ENCODE measurements around the gene FOXO3.
A peak's percentile ranks its signal among the peaks of the same experiment; 100 is the strongest.

The FOXO3 gene

DNA sequence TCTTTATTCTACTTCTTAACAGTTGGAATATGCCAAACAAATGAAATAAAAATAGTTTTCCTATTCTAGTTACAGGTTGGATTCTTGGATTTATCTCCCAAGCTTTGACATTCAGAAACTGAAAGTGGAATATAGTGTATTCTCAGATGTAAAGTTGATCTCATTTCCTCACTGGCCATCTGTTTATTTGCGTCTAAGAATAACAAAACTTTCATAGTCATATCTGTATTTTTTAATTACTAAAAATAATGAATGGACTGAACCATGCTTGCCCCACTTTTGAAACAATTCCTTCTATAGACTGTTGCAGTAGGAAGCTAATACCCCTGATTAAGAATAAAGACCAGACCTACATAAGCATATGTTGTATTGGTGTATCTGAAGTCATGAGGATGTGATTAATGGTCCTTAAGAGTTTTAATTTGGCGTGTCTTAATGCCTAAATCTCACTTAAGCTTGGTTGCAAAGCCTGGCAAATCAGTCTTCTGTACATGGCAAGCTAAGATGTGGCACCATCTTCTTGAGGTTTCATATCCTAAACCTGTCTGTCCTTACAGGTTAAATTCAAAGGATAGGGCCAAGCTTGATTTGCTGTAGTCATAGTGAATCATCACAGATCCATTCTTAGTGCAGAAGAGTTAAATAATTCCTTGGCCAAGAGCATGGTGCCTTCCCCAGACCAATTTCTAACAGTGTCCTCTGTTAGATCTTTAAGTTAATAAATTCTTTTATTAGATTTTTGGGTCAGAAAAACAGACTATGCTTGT, 58.9 kb downstream of the FOXO3 start:
- H3K27ac ChIP-seq: no peak overlapping the region

DNA sequence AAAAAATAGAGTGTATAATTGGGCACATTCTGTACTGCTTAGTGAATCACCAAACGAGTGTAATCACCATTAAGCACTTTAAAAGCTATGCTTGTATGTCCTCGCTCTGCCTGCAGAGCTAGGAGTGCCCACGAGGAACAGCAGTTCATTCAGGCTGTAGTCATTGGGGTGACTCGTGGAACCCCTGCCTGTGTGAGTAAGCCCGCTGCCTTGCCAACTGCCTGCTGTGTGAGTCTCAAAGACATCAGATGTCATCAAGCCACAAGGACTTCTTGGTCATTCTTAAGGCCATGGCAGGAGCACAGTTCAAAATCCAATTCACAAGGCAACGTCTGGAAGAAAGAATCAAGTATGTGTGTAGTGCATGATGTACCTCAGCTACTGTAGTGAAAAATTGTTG, 60.4 kb downstream of the FOXO3 start:
- H3K27ac ChIP-seq: peak overlapping the region in 2 of 21 experiments; percentile 48 to 52
- no peak overlapping the region for H3K4me3 ChIP-seq

More for the DNA sequence above, 58.9 kb downstream of the FOXO3 start:
- no peak overlapping the region for H3K4me3 ChIP-seq

DNA sequence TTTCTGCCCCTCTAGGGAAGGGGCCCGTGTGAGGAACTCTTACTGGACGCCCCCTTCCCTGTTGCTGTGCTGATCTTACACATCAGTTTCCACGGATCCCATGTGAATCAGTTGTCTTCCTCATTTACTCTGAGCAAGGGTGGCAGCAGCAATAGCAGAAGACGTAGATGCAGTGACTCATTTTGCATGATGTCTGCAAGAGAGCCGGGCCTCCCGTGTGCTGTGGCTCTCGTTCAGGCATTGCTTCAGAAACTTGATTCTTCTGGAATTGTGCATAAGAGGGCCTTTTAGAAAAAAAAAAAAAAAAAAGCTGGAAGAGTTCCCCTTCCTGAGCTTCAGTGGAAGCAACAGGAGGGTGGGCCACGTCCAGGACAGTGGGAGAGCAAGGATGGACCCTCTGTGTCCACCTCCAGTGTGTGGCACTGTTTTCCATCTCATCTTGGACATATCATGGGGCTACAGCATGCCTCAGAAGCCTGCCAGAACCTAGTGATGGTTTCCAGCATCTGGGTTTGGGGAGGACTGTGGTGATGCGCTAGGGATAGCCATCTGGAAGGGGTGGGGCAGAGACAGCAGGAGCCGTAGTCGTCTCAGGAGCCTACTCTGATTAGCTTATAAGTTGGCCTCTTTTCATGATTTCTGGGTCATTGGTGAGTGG, 62.1 kb downstream of the FOXO3 start:
- H3K4me3 ChIP-seq: no peak overlapping the region
- peak overlapping the region in 17 of 21 experiments; percentile 19 to 79 (median 52) for H3K27ac ChIP-seq

DNA sequence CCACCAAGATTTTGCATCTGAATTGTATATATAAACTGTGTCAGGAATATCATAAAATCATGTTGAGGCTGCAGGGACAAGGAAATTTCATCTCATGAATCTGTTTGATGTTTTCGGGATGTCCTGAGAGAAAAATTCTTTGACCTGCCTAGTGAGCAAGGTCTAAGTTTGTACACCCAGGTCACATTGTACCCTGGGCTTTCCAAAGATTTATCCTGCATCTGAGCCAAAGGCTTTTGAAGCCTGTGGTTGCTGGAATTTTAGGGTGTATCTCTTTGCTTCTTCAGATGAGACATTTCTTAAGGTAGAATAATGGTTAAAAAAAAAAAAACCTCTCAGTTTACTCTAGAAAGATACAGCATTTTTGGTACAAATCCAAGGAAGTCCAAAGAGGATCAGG, 63.3 kb downstream of the FOXO3 start:
- peak overlapping the region in 2 of 21 experiments; percentile 62 to 79 for H3K27ac ChIP-seq
- no peak overlapping the region for H3K4me3 ChIP-seq

DNA sequence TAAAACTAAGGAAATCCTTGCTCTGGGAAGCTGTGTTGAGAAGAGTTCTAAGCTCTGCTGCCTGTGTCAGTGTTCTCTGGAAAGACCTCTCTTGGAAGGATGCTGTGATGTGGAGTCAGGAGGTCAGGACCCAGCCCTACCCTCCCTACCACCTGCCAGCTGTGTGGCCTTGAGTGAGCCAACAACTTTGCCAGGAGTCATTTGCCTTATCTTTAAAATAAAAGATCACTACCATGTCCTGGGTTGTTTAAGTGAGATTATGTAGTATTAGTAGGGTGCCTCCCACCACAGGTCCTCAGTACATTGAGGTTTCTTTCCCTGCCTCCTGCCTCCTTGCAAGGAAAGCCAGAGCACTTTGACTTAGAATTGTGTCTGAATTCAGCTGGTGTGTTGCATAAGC, 64.9 kb downstream of the FOXO3 start:
- Histone ChIP-seq H3K4me3 (no peak overlapping the region), H3K27ac (no peak overlapping the region)

DNA sequence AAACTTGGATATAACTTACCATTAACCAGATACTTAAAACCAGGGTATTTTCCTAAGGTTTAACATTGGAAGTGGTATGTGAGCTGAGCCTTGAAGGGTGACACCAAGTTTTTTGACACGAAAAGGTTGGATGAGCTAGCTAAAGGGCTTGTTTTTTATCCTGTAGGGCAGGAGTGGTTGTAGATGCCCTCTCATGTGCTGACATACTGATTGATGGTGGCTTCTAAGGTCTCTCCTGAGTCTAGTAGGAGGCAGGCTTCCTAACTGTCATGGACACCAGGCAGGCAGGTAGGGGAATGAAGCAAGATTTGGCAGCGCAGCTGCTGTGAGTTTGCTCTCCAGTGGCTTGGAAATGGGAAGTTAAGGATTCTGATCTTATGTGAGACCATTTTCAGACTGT, 66.1 kb downstream of the FOXO3 start:
- H3K4me3 ChIP-seq: no peak overlapping the region
- no peak overlapping the region for H3K27ac ChIP-seq

DNA sequence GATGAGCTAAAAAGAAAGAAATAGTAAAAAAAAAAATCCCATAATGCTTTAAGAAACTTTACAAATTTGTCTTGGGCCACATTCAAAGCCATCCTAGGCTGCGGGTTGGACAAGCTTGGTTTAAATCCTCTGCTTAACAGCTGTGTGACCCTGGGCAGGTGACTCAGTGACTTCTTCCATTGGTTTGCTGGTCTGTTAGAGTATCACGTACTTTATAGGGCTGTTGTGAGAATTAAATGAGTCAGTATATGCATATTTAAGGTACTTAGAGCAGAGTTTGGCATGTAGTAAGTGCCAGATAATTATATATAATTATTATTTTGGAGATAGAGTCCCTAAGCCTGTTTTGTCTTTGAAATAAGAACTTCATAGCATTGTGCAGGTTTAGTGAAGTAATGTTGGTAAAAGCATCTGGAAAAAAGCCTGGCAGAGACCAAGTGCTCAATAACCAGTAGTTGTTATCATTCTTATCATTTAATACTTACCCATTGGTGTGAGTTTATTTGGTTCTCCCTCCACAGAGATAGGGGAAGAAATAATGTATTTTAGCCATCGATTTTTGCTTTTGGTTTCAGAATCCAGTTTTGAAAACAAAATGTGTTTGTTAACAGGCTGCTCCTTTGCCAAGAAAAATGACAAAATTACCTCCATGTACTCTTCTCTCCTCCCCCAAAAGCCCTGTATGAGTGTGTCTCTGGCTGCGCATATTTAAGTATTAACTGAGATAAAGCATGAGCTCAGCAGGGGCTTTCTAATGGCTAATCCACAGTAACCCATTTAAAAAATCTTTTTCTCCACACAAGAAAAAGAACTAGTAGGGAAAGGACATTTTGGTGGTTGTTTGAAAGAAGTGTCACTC, 67.2 kb downstream of the FOXO3 start:
- H3K4me3 ChIP-seq: no peak overlapping the region
- H3K27ac ChIP-seq: no peak overlapping the region

DNA sequence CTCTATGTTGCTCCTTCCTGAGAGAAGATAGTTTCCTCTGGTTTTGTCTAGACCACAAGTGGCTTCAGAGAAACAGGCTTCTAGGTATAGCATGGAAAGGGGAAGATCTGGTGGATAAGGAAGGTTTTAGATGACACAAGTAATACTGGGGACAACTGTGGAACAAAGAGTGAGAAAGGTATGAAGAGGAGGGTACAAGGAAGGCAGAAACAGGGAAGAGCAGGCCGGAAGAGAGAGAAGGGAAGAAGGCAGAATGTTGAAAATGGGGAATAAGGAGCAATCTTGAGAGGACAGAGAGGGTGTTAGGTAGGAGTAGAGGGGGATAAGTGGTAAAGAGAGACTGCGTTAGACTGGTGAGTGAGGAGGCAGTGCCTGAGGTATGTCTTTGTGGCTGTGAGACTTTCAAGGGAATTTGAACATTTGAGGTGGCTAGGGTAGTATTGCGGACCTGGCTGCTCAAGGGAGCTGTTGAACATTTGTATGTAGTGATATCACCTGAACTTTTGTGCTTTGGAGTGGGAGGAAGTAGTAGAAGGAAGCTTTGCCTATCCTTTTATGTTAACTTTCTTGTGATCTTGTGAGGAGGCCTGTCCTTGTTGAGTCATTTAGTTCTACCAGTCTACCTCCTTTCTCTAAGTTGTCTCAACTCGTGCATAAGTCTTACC, 69.5 kb downstream of the FOXO3 start:
- Histone ChIP-seq H3K4me3 (no peak overlapping the region), H3K27ac (peak overlapping the region in 1 of 21 experiments; percentile 1)

DNA sequence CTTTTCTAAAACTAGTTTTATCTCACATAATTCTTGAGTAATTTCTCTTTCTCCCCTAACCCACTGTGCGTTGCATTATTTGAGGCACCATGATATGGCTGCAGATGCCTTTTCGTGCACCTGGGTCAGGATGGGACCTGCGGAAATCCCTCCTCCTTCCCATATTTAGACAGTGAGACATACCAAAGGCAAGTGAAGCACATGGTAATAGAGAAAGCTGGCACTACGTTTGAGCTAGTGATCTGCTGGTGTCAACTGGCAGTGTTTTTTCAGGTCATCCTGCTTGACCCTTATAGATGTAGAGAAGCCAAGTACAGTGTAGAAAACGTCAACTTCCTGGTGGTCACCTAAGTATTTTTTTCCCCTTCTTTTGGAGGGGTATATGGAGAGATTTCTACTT, 71.7 kb downstream of the FOXO3 start:
- no peak overlapping the region for H3K27ac ChIP-seq

DNA sequence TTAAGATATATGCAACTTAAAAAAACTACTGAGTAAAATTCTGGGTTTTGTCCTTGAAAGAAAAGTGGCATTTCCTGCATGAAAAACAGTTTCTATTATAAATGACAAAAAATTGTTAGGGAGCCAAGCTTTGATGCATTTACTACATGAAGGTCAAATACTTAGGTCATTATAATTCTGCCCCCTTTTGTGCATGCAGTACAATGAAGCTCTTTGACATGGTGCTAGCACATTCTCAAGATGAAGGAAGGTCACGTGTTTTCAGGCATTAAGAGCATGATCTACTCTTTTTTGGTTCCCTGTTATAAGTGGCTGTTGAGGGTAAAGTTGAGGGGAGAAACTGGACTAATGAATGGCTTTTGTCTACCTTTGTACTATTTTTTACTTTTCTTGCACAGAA, 72.7 kb downstream of the FOXO3 start:
- H3K27ac ChIP-seq: peak overlapping the region in 1 of 21 experiments; percentile 39
- H3K4me3 ChIP-seq: no peak overlapping the region

More for the DNA sequence above, 71.7 kb downstream of the FOXO3 start:
- H3K4me3 ChIP-seq: no peak overlapping the region

DNA sequence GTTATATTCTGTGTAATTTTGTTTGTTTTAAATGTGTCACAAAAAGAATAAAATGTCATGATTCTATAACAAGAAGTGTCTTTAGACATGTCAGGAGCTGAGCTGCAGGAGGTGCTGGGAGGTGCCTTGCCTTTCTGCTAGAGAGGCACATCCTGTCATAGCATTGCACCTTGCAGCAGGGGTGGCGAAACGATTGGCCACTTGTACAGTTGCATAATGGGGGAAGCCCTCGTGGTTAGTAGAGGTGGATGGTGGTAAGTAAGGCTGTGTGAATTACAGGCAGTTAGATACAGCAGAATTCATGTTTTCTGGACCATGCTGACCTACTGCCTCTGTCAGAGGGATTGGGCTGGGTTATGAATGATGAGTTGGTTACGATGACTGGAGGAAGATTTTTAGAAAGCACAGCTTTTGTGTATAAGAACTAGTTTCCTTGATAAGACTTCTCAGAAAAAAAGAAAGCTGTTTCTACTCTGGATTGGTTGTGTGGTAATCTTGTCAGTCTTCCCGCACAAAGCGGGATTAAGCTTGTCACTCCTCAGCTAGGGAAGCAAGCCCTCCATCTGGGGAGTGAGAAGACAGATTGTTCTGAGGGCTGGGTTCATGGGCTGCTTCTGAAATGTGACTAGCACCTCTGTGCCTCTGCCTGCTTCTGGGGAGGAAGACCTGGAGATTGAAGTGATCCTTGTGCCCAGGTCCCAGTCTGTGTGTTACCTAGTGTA, 74.9 kb downstream of the FOXO3 start:
- H3K4me3 ChIP-seq: no peak overlapping the region
- H3K27ac ChIP-seq: no peak overlapping the region

DNA sequence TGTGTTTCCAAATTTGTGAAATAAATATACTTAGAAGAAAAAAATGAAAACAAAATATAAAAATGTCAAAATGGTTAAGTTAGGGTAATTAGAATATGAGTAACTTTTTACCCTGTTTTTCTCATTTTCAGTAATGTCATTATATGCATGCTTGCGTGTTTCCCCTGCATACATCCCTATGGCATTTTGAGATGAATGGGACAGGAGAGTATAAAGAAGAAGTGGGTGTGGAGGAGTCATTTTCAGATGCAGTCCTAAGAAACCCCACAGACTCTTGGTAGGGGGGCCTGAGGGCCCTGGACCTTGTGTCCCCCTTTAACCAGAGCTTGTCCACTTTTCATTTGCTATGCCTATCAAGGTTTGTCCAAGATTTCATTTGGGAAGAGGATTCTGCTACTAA, 77.2 kb downstream of the FOXO3 start:
- Histone ChIP-seq H3K27ac (no peak overlapping the region), H3K4me3 (no peak overlapping the region)

DNA sequence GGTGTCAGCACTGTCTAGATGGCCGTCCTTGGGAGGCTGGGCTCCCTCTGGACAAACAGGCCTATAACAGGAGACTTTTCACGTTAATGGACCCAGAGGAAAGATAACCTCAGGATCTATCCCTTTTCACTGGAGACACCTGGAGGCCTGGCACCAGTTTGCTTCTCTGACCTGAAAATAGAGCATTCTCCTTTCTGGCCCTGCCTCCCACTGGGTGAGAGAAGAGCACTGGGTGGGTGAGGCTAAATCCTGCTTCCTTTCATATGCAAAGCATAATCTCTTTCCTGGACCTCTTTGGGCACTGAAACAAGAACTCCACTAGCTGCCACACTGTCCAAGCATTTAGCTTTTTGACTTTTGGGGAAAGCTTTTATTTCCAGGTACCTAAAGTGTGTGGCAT, 78.3 kb downstream of the FOXO3 start:
- H3K27ac ChIP-seq: no peak overlapping the region
- no peak overlapping the region for H3K4me3 ChIP-seq

DNA sequence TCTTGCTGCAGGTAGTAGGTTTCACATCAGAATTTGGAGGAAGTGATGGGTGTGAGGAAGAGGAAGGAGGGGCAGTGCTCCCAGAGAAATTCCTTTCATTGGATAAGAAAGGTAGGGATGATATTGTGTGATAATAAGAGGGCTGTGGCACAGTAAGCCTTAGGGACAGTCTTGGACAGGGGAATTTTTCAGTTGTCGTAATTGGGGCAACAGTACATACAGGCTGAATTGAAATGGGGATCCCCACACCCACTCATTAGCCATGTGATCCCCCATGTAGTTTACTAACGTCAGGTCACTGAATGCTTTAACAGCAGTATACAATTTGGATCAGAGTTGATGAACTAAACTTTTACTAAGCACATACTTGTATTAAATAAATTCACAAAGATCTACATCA, 79.4 kb downstream of the FOXO3 start:
- Histone ChIP-seq H3K27ac (no peak overlapping the region), H3K4me3 (no peak overlapping the region)

DNA sequence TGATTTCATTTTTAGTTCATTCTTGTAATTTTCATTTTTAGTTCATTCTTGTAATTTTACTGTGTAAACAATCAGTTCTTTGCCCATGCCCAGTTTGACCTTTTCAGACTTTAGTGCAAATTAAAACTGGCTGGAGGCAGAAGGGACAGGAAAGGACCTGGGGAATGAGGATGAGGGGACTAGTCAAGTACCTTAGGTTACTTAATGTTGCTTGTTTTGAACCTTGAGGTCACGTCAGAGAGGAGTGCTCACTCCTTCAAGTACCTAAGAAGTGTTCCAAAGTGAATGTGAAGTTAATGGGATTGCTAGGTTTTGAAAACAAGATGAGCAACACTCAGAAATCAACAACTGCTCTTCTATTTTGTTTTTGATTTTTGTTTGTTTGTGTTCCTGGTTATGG, 82.5 kb downstream of the FOXO3 start:
- Histone ChIP-seq H3K27ac (no peak overlapping the region), H3K4me3 (no peak overlapping the region)

DNA sequence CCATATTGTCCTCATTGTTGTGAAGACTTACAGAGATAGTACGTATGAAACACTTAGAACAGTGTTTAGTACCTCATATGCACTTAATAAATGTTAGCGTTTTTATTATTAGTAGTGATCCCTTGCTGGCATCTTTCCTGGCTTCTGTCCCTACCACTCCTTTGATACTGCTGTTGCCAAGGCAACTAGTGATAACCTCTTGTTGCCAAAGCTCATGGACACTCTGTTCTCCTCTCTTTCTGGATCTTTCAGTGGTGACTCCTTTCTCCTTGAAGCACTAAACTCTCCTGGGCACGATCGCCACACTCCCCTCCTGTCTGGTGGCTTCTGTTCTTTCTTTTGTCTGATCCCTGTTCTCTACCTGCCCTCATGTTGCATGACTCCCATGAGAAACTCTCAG, 83.5 kb downstream of the FOXO3 start:
- H3K4me3 ChIP-seq: no peak overlapping the region
- no peak overlapping the region for H3K27ac ChIP-seq

DNA sequence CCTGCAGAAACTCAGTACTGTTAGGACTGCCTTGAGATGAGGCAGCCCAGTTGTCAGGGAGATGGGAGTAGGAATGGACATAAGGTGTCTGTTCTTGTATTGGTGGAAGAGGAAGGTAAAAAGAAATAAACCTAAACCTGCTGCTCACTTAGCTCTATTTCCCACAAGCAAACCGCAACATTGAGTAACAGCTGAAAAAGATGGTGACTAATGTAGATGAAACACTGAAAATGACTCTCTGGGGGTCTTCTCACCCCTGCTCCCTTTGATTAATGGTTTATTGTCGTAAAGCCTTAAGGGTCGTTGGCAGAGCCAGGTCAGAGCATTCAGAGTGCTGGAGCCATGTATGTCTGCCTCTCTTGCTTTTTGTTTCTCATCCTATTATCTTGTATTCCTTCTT, 87.5 kb downstream of the FOXO3 start:
- Histone ChIP-seq H3K27ac (no peak overlapping the region), H3K4me3 (no peak overlapping the region)

DNA sequence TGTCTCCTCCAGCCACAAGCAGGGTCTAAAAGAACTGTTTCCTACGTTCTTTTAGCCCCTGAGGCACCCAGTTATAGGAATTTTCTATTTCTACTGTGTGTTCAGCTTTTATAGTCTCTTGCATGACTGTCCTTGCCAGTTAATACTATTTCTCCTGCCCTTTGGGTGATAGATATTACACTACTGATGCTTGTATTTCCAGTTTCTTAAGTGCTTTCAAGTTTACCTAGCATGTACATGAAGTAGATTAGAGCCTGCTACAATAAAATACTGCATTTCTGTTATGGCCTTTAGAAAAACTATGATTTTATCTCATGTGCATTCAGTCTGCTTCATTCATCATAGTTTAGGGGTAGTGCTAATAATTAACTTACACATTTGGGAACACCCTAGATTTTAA, 89.6 kb downstream of the FOXO3 start:
- Histone ChIP-seq H3K27ac (peak overlapping the region in 8 of 21 experiments; percentile 2 to 57 (median 14)), H3K4me3 (no peak overlapping the region)

DNA sequence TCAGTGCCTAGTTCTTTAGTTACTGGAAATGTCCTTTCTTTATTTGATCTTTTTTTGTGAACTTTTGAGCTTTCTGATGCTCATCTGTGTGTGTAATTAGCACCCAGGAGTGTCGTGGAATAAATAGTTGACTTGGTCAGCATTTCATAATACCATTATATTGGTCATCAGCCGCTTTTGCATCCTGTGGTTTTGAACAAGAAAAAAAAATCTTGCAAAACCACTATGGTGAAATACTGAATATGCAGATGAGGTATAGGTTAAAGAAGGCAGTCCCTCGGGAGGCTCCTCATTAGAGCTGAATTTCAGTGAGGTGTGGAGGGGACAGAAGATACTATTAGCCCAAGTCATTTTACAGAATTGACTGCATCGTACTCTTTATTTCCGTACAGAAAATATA, 90.1 kb downstream of the FOXO3 start:
- H3K4me3 ChIP-seq: no peak overlapping the region
- peak overlapping the region in 11 of 21 experiments; percentile 7 to 80 (median 61) for H3K27ac ChIP-seq
